GM21825 (cell line): Measurements from ENCODE around the gene APEX1.
A peak's percentile ranks its signal among the peaks of the same experiment; 100 is the strongest.
"Not testable (repeated sequence)": the region's sequence is repeated elsewhere in the genome, so short reads cannot be mapped to it uniquely, and the experiment has no call there.

Experiments used
- ATAC-seq: cut with Tn5 transposase; IDR thresholded peaks from one replicate; pipeline ENCODE4 v1.9.1; 2021; ENCODE audit warnings: mild to moderate bottlenecking, moderate library complexity; ENCODE audit not compliant: unreplicated experiment

The APEX1 gene

GRCh38 chr14:20472536-20473169 is 17.6 kb downstream of the APEX1 start:
- ATAC-seq: no peak

GRCh38 chr14:20476776-20477175 is 21.8 kb downstream of the APEX1 start:
- no peak for ATAC-seq

- no peak for ATAC-seq
Observed at GRCh38 chr14:20477211-20477876, 22.3 kb downstream of the APEX1 start.

- ATAC-seq: no peak
Observed at GRCh38 chr14:20478894-20479293, 23.9 kb downstream of the APEX1 start.

- no peak for ATAC-seq
Observed at GRCh38 chr14:20482382-20482781, 27.4 kb downstream of the APEX1 start.

- ATAC-seq: no peak
Observed at GRCh38 chr14:20485900-20486299, 30.9 kb downstream of the APEX1 start.

- no peak for ATAC-seq
Observed at GRCh38 chr14:20486684-20487395, 31.8 kb downstream of the APEX1 start.

GRCh38 chr14:20487396-20487725 is 32.3 kb downstream of the APEX1 start:
- ATAC-seq: no peak

GRCh38 chr14:20489093-20489994 is 34.3 kb downstream of the APEX1 start:
- peak; percentile 48 for ATAC-seq

GRCh38 chr14:20490563-20490962 is 35.5 kb downstream of the APEX1 start:
- ATAC-seq: no peak

- ATAC-seq: no peak
Observed at GRCh38 chr14:20492486-20492885, 37.5 kb downstream of the APEX1 start.

- ATAC-seq: no peak
Observed at GRCh38 chr14:20493634-20494033, 38.6 kb downstream of the APEX1 start.

- no peak for ATAC-seq
Observed at GRCh38 chr14:20494935-20495766, 40.1 kb downstream of the APEX1 start.

GRCh38 chr14:20498622-20499021 is 43.6 kb downstream of the APEX1 start:
- no peak for ATAC-seq

GRCh38 chr14:20499108-20499507 is 44.1 kb downstream of the APEX1 start:
- ATAC-seq: no peak

- no peak for ATAC-seq
Observed at GRCh38 chr14:20499881-20500280, 44.9 kb downstream of the APEX1 start.

- no peak for ATAC-seq
Observed at GRCh38 chr14:20501346-20501745, 46.3 kb downstream of the APEX1 start.

- ATAC-seq: no peak
Observed at GRCh38 chr14:20503898-20504297, 48.9 kb downstream of the APEX1 start.

- ATAC-seq: not testable (repeated sequence)
Observed at GRCh38 chr14:20506276-20506675, 51.2 kb downstream of the APEX1 start.

- ATAC-seq: not testable (repeated sequence)
Observed at GRCh38 chr14:20506752-20507151, 51.7 kb downstream of the APEX1 start.
